Ectodermal cell (in vitro differentiated cells): ENCODE measurements around the gene DYNC1I1.
"Not testable (repeated sequence)": the region's sequence is repeated elsewhere in the genome, so short reads cannot be mapped to it uniquely, and the experiment has no call there.

Experiments used
- H3K27ac ChIP-seq: 2 replicates; pipeline ENCODE4 v1.7.0; 2013; ENCODE audit warnings: mild to moderate bottlenecking, low read depth, low read length; ENCODE audit not compliant: insufficient read depth, poor library complexity, severe bottlenecking
- H3K27me3 ChIP-seq: 2 replicates; pipeline ENCODE4 v1.7.0; 2013; ENCODE audit warnings: mild to moderate bottlenecking, low read length; ENCODE audit not compliant: insufficient read depth, control insufficient read depth, poor library complexity, severe bottlenecking
- H3K36me3 ChIP-seq: one replicate; pipeline ENCODE4 v1.7.0; 2013; ENCODE audit warnings: low read length; ENCODE audit not compliant: control insufficient read depth, insufficient read depth
- H3K4me1 ChIP-seq: one replicate; pipeline ENCODE4 v1.7.0; 2013; ENCODE audit warnings: low read length; ENCODE audit not compliant: control insufficient read depth, insufficient read depth
- H3K4me3 ChIP-seq: 2 replicates; pipeline ENCODE4 v1.7.0; 2013; ENCODE audit warnings: low read depth, low read length, control low read depth; ENCODE audit not compliant: insufficient read depth
- H3K9me3 ChIP-seq: 2 replicates; pipeline ENCODE4 v1.7.0; 2013; ENCODE audit warnings: mild to moderate bottlenecking, low read length, moderate library complexity; ENCODE audit not compliant: control insufficient read depth
- WGBS, 2 experiments: methylation state at CpG; one replicate each; pipeline ENCODE4 v1.1.7; 2013; ENCODE audit warnings: missing lambda C conversion rate in 2 of 2; 5-methylcytosine and 5-hydroxymethylcytosine counted together

Gene DYNC1I1

DNA sequence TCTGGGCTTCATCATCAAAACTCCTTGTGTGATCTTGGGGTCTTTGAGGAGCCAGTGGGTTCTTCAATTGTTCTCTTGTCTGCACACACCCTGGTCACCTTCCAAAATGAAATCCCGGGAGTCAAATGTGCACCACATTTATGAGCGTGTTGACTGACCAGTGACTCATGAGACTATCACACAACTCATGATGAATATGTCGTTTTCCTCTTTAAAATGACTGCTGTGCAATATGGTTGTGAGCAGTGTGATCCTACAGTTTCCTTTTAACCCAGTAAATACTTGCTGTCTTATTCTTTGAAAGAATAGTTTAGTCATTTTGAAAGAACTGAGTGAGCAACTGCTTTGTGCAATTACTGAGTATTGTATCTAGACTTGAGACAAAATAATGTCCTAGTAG lies 149.2 kb downstream of the DYNC1I1 start:
- H3K27ac ChIP-seq = no peak overlapping the region
- H3K4me1 ChIP-seq = no peaks in the 10 kb centered on the region
- no peak overlapping the region for H3K4me3 ChIP-seq
- WGBS, 2 experiments = 91 to 93% methylated on average over 3 of the region's 3 CpGs
- no peaks in the 10 kb centered on the region for H3K9me3 ChIP-seq
- H3K36me3 ChIP-seq = no peaks in the 10 kb centered on the region
- no peaks in the 10 kb centered on the region for H3K27me3 ChIP-seq

DNA sequence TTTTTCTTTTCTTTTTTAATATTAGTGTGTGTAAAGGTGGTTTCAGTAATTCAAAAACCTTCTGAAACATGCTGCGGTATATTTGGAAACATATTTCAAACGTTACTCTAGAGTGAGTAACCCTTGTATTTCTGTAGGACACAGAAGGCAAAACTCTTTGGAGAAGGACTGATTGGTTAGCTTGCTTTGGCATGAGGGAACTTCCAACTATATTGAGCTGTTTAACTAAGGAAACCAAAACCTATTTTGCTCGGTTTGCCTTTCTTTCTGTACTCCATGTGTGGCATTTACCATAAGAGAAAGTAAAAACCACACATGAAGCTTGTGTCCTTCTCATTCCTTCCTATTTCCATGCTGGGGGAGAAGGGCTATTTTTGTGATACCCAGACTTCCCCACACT lies 149.8 kb downstream of the DYNC1I1 start:
- WGBS, 2 experiments = 90 to 96% methylated on average over 3 of the region's 3 CpGs
- Histone ChIP-seq H3K4me3 (no peak overlapping the region), H3K36me3 (no peaks in the 10 kb centered on the region)

DNA sequence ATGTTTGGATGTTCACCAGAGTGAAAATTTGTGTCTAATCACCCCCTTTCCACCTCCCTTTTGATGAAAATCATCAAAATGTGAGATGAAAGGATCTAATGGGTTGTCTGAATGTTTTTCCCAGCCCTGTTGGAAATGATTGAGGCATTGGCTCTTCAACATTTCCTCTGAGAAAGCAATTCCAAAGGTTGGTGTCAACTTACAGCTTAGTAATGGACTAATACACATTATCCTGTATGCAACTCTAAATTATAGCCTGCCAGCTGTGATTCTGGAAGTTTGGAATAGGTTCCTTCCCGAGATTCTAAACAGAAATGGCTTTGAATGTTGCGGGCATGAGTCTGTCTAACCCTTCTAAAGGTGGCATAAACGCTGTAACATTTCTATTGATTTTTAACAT lies 152.9 kb downstream of the DYNC1I1 start:
- H3K9me3 ChIP-seq = no peaks in the 10 kb centered on the region
- 93 to 97% methylated on average over 3 of the region's 3 CpGs for WGBS, 2 experiments
- no peaks in the 10 kb centered on the region for H3K4me1 ChIP-seq
- H3K4me3 ChIP-seq = no peak overlapping the region
- no peak overlapping the region for H3K27ac ChIP-seq
- H3K27me3 ChIP-seq = no peaks in the 10 kb centered on the region
- H3K36me3 ChIP-seq = no peaks in the 10 kb centered on the region

More for the DNA sequence above, 149.8 kb downstream of the DYNC1I1 start:
- Histone ChIP-seq H3K27me3 (no peaks in the 10 kb centered on the region), H3K9me3 (no peaks in the 10 kb centered on the region), H3K27ac (no peak overlapping the region), H3K4me1 (no peaks in the 10 kb centered on the region)

DNA sequence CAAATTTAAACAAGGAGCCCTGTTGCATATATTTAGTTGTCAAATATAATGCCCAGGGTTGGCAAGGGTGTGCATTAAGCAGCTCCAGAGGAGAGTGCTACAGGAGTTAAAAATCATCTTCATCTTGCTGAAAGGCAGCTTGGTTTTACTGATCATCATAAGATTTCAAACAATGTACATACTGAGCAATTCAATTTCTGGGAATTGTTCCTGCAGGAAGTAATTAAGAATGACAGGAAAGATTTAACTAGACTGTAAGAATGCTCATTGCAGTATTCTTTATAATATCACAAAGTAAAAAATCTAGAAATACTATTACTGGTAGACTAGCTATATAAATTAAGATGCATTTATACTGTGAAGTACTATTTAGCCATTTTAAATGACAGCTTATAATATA lies 153.6 kb downstream of the DYNC1I1 start:
- Histone ChIP-seq H3K9me3 (no peaks in the 10 kb centered on the region), H3K4me1 (no peaks in the 10 kb centered on the region)

DNA sequence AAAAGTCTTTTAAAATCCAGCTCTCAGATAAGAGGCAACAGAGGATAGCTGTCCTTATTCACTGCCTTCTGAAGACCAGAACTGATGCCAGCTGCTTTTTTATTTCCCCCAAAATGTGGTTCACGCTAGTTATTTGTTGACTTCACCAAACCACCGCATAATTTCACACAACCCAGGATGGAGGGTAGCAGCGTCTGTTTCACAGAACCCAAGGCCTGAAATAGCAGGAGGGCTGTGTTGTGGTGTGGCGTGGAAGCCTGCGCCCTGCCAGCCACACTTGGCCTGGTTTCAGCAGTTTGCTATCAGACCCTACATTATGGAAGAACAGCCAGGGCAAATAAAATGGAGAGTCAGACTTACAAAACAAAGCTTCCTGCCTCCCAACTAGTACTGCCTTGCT lies 155.4 kb downstream of the DYNC1I1 start:
- H3K4me3 ChIP-seq = no peak overlapping the region
- H3K4me1 ChIP-seq = no peaks in the 10 kb centered on the region
- H3K27ac ChIP-seq = no peak overlapping the region
- H3K36me3 ChIP-seq = no peaks in the 10 kb centered on the region
- no peaks in the 10 kb centered on the region for H3K27me3 ChIP-seq
- WGBS, 2 experiments = 94 to 98% methylated on average over 5 of the region's 5 CpGs
- H3K9me3 ChIP-seq = no peaks in the 10 kb centered on the region

More for the DNA sequence above, 153.6 kb downstream of the DYNC1I1 start:
- no peak overlapping the region for H3K4me3 ChIP-seq
- H3K27me3 ChIP-seq = no peaks in the 10 kb centered on the region
- no peaks in the 10 kb centered on the region for H3K36me3 ChIP-seq
- H3K27ac ChIP-seq = no peak overlapping the region

DNA sequence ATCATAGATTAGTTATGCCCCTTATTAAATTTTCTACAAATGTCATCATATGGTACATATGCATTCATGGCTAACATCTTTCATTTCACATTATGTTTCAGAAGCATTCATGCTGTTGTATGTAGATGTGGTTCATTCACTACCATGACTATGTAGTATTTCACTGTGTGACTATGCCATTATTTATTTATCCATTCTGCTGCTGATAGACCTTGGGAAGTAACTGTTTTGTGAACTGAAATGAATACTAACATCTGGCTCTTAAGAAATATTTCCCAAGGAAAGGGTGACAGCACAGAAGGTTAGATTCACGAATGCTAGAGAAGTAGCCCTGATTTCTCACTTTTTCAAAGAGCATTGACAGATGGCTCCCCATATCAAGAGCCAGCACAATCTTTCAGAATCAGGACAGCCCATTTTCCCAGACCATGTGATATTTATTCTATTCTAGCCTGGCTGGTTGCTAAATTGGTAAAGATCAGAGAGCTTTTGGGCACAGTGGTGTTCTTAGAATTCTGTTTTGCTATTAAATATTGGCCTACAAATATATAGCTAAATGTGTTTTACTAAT lies 157.4 kb downstream of the DYNC1I1 start:
- H3K9me3 ChIP-seq = no peaks in the 10 kb centered on the region
- no peak overlapping the region for H3K4me3 ChIP-seq
- no peaks in the 10 kb centered on the region for H3K27me3 ChIP-seq
- H3K4me1 ChIP-seq = no peaks in the 10 kb centered on the region
- no peaks in the 10 kb centered on the region for H3K36me3 ChIP-seq
- H3K27ac ChIP-seq = no peak overlapping the region
- WGBS, 2 experiments = 88 to 89% methylated on average over 1 of the region's 1 CpG

DNA sequence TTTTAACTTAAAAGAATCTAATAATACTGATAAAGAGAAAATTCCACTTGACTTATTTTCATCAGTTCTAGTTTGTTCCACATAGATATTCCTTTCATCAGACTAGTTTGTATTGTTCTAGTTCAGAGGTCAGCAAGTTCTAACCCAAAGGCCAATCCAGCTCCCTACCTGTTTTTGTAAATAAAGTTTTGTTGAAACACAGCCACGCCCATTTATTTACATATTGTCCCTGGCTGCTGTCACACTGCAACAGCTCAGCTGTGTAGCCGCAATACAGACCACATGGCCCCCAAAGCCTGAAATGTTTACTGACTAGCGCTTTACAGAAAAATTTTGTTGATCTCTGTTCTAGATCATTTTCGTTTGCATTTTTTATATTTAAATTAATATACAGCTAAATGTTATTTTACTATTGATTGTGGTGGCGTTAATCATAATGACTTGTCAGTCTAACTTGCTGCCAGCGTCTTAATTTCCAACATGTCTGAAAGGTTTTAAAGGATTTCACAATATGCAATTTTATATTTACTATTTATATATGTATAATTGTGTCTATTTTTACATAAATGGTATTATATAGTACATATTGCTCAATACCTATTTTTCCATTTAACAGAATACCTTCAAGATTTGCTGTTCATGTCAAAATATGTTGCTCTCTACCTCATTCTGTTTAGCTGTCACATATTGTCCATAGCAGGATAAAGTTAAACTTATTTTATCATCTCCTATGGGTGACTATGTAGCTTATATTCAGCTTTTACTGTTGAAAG lies 159.3 kb downstream of the DYNC1I1 start:
- no peak overlapping the region for H3K4me3 ChIP-seq
- H3K27ac ChIP-seq = no peak overlapping the region
- 74 to 85% methylated on average over 3 of the region's 6 CpGs for WGBS, 2 experiments
- no peaks in the 10 kb centered on the region for H3K9me3 ChIP-seq
- H3K27me3 ChIP-seq = no peaks in the 10 kb centered on the region
- no peaks in the 10 kb centered on the region for H3K4me1 ChIP-seq
- H3K36me3 ChIP-seq = no peaks in the 10 kb centered on the region

DNA sequence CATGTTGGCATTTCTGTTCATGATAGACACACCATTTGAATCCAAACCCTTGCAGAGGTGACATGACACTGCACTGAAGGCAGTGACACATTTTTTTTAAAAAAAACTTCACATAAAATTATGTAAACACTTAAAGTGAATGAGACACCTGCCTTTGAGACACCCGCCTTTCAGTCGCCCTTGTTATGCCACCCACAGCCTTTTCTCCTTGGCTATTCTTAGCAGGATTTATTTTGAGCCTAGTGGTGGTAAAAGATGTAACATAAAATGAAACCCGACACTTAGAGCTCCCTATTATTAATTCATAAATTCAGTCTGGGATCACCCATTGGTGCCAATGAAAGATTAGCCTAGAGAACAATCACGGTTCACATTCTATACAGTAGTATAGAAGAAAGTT lies 161.3 kb downstream of the DYNC1I1 start:
- 90 to 100% methylated on average over 1 to 4 of the region's 4 CpGs for WGBS, 2 experiments
- Histone ChIP-seq H3K4me1 (no peaks in the 10 kb centered on the region), H3K9me3 (no peaks in the 10 kb centered on the region), H3K4me3 (no peak overlapping the region), H3K27ac (no peak overlapping the region), H3K36me3 (no peaks in the 10 kb centered on the region), H3K27me3 (no peaks in the 10 kb centered on the region)

DNA sequence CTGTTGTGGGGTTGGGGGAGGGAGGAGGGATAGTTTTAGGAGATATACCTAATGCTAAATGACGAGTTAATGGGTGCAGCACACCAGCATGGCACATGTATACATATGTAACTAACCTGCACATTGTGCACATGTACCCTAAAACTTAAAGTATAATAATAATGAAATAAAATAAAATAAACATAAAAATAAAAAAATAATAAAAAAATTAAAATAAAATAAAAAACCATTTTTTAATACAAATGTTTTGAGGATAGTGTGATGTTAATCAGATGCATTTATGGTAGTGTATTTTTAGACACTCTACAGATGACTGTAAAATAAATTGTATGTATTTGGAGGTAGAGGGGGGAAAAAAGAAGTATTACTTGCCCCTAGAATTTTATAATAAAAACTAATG lies 172.5 kb downstream of the DYNC1I1 start:
- WGBS, 2 experiments = no CpG with 5 or more reads among the region's 1 CpG
- not testable (repeated sequence) for H3K36me3 ChIP-seq, H3K27ac ChIP-seq, H3K4me3 ChIP-seq, H3K27me3 ChIP-seq, H3K9me3 ChIP-seq, H3K4me1 ChIP-seq

DNA sequence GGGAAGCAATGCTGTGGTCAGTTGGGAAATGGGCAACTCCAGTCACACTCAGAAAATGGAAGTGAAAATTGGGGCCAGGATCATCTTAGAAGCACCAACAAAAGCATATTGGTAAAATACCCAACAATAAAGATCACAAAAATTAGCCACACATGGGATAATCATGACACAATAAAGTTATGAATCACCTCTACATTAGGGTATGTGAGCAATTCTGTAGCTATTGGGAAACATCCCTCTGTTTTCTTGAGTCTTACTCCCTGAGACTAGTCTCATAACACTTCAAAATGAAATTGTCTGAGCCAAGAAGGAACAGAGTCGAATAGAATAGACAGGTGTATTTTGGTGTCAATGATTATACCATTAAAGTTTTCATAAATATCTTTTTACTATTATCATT lies 178.3 kb downstream of the DYNC1I1 start:
- no peak overlapping the region for H3K27ac ChIP-seq
- no peaks in the 10 kb centered on the region for H3K27me3 ChIP-seq
- no peaks in the 10 kb centered on the region for H3K4me1 ChIP-seq
- no peaks in the 10 kb centered on the region for H3K9me3 ChIP-seq
- no peak overlapping the region for H3K4me3 ChIP-seq
- no peaks in the 10 kb centered on the region for H3K36me3 ChIP-seq
- WGBS, 2 experiments = no CpG with 5 or more reads among the region's 1 CpG
